DMS153 (cell line): ENCODE measurements around the gene TET1.
"Not testable (repeated sequence)": the region's sequence is repeated elsewhere in the genome, so short reads cannot be mapped to it uniquely, and the experiment has no call there.

Source experiments
- DNase-seq: peaks from one replicate; lab custom pipeline; 2025; lab: John Stamatoyannopoulos, UW

TET1 gene

GRCh38 chr10:68560186-68560942 lies at the start of gene TET1:
TSS of gene TET1 (plus strand) at chr10:68560337. CDS start at chr10:68572339, 12,002 bp downstream.
- peak; percentile 5 for DNase-seq

GRCh38 chr10:68516216-68516615 lies 43.9 kb upstream of the TET1 start:
- DNase-seq: not testable (repeated sequence)

- no peak for DNase-seq
Observed at GRCh38 chr10:68516766-68517165, 43.4 kb upstream of the TET1 start.

- DNase-seq: no peak
Observed at GRCh38 chr10:68517188-68517587, 42.9 kb upstream of the TET1 start.

- DNase-seq: not testable (repeated sequence)
Observed at GRCh38 chr10:68518609-68519008, 41.5 kb upstream of the TET1 start.

GRCh38 chr10:68525490-68526038 lies 34.6 kb upstream of the TET1 start:
- not testable (repeated sequence) for DNase-seq

GRCh38 chr10:68526634-68527307 lies 33.4 kb upstream of the TET1 start:
- no peak for DNase-seq

- DNase-seq: no peak
Observed at GRCh38 chr10:68536973-68537372, 23.2 kb upstream of the TET1 start.

GRCh38 chr10:68537796-68538195 lies 22.3 kb upstream of the TET1 start:
- no peak for DNase-seq

GRCh38 chr10:68543004-68543918 lies 16.9 kb upstream of the TET1 start:
- no peak for DNase-seq

- DNase-seq: peak; percentile 52
Observed at GRCh38 chr10:68550747-68551411, 9.3 kb upstream of the TET1 start.

- DNase-seq: no peak
Observed at GRCh38 chr10:68553138-68553537, 7.0 kb upstream of the TET1 start.

- DNase-seq: no peak
Observed at GRCh38 chr10:68553599-68553998, 6.5 kb upstream of the TET1 start.

- no peak for DNase-seq
Observed at GRCh38 chr10:68558478-68558877, 1.7 kb upstream of the TET1 start.

GRCh38 chr10:68559251-68559650 lies 886 bp upstream of the TET1 start:
- DNase-seq: no peak

GRCh38 chr10:68559841-68560185 lies 324 bp upstream of the TET1 start:
- DNase-seq: no peak

GRCh38 chr10:68560943-68561864 lies 1.1 kb downstream of the TET1 start:
- peak; percentile 16 for DNase-seq

- DNase-seq: no peak
Observed at GRCh38 chr10:68561865-68562649, 1.9 kb downstream of the TET1 start.

- DNase-seq: peak; percentile 21
Observed at GRCh38 chr10:68562661-68563570, 2.8 kb downstream of the TET1 start.
